Left lobe of liver (tissue), 2 donors: ENCODE results near the gene RNF25. TPM values are rescaled to one million over a fixed set of nuclear protein-coding genes. Genes with fewer than 3 reads are reported as not detected.
A peak's percentile ranks its signal among the peaks of the same experiment; 100 is the strongest.

ENCODE experiments used
- ATAC-seq: fragments of 200-7000 bp; cut with Tn5 transposase; one replicate; pipeline ENCODE4 v1.9.1; 2020; ENCODE audit warnings: mild to moderate bottlenecking, moderate library complexity
- DNase-seq: peaks from one replicate; pipeline ENCODE4 v3.0.0-alpha.2; 2020; ENCODE audit warnings: low spot score
- total RNA-seq: library from RNA; stranded (reverse); gene quantifications from one replicate; pipeline ENCODE4 v1.2.1, GENCODE V29; 2021
- donor health status: DM: no; HTN: no; CAD: no; lungs with moderate emphysema.
- donor health status: DM: no; HTN: yes; CAD: no.

The RNF25 gene, protein sequence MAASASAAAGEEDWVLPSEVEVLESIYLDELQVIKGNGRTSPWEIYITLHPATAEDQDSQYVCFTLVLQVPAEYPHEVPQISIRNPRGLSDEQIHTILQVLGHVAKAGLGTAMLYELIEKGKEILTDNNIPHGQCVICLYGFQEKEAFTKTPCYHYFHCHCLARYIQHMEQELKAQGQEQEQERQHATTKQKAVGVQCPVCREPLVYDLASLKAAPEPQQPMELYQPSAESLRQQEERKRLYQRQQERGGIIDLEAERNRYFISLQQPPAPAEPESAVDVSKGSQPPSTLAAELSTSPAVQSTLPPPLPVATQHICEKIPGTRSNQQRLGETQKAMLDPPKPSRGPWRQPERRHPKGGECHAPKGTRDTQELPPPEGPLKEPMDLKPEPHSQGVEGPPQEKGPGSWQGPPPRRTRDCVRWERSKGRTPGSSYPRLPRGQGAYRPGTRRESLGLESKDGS
- 9.0 TPM for total RNA-seq

DNA sequence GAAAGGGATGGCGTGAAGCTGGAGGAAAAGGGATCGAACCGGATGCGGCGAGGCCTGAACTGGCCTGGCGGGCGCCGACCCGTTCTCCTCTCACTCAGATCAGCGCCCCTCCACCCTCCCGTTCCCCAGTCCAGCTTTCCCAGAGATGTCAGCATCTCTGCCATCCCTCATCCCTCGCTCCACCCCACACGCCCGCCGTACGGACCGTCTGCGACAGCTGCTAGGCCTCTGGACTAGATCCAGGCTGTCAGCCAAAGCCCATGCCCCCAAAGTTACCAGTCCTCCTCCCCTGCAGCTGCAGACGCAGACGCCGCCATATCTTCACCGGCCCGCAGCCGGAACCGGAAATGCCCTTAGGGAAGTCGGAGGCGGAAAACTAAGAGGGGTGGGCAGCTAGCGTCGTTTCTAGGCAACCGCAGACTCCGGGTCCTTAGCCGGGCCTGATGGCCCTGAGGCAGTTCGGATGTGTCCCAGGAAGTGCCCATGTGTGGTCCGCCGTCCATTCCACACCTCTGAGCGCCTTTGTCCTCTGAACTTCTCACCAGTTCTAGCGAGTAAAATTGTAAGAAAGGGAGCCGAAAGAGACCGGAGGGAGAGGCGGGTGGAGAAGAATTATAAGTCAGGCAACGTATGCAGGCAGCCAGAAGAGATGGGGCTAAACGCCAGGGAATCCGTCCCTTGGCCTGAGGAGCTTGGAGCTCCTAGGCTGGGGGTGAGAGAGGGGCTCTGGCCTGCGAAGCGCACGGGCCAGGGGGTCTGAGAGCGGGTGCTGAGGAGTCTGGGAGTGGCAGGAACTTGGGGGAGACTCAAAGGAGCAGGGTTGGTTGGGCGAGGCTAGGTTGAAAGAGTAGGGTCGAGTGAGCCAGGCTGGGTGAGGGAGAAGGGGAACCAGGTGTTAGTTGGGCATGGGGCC, at the start of gene RNF25, which contains the start of gene STK36:
RNF25 (minus strand) TSS at position 349 of the 913 bp plus-strand sequence; CDS start at position 317, 32 bp downstream.
STK36 (plus strand) TSS at position 433 of the 913 bp plus-strand sequence. CDS start 744 bp downstream, outside the sequence.
- DNase-seq (peak; percentile 87), ATAC-seq (peak; percentile 98)

DNA sequence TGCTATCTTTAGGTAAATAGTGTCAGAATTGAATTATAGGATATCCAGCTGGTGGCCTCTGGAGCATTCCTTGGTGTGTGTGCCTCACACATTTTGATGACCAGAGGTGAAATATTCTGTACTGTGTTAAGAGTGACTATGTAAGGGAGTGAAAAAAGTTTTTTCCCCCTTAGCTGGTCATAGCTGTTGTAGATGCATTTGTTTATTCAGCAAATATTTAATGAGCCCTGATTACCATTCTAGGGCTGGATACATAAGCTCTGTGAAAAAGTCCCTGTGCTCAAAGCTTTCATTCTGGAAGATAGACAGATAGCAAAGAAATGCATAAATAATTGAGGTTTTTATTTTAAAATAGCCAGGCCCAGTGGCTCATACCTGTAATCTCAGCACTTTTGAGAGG, 49.7 kb upstream of the RNF25 start:
- ATAC-seq = peak; percentile 24

DNA sequence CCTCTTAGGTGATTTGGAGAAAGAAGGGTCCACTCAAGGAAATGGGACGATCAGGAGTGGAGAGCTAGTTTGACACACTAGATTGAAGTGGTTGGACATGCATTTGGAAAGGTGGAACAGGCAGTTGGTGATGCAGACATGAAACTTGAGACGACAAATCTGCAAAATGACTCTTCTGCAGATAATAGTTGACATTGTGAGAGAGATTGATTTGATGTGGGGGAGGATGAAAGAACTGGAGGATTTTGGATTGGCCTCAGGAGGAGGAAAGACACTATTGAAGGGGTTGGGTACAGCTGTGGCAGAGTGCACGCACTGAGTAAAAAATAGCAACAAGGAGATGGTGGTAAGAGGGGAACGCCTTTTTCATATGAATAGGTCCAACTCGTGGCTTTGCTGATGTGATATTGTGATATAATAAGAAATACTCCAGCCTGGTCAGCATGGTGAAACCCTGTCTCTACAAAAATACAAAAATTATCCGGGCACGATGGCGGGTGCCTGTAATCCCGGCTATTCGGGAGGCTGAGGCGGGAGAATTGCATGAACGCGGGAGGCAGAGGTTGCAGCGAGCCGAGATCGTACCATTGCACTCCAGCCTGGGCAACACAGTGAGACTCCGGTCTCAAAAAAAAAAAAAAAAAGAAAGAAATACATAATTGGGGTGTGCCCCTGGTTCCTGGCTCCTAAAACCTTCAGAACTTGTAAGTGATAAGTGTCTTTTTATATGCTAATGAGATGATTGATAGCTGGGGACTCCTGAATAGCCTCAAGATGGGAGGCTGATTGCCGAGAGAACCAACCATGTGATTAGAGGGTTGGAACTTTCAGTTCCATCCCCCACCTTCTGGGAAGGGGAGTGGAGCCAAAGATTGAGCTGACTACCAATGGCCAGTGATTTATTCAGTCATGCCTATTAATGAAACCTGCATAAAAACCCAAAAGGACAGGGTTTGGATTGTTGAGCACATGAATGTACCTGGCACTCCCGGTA, 48.5 kb upstream of the RNF25 start:
- DNase-seq (no peak), ATAC-seq (no peak)

More for the DNA sequence above, 49.7 kb upstream of the RNF25 start:
- no peak for DNase-seq

DNA sequence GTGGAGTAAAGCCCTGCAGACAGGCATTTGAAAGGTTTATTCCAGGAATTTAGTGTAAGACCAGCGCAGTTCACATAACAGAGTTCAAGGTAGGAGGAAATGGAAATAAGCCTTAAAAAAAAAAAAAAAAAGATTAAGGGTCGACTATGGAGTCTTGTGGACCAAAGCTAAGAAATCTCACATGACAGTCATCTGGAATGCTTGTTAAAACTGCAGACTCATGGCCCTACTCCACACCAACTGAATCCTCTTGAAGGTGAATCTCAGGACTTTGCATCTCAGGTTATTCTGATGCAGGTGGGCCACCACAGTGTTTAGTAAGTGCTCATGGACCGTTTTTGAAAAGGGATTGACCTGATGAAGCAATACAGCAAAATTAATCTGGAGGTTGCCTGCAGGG, 47.7 kb upstream of the RNF25 start:
- ATAC-seq (no peak), DNase-seq (no peak)

DNA sequence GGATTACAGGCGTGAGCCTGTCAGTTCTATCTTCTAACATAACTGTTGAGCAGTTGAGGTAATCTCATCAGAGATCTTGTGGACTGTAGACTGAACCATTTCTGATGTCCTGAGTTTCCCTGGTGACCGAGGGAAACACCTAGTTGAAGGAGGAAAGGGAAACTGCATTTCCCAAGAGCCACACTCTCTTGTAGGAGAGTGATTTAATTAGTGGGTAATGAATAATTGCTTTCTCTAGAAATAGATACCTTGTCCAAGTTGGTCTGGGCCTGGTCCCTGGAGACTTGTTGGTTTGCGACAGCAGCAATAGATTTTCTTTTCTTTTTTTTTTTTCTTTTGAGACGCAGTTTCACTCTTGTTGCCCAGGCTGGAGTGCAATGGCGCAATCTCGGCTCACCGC, 46.3 kb upstream of the RNF25 start:
- DNase-seq = no peak

DNA sequence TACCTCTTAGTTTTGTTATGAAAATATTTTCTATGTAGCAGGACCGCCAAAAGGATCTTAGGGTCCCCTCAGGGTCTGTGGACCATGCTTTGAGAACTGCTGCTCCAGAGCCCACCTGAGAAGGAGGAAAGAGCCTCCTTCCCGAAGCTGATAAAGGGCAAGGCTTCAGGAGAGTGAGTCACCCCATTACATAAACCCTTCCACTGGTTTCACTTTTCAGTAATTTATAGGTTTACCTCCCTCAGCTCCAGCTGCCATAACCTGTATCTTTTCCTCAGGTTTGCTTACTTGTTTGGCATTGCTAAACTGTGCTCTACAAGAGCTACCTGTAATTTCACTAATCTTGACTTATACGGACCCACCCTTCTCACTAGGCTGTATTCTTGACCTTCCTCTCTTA, 45.5 kb upstream of the RNF25 start:
- no peak for ATAC-seq
- no peak for DNase-seq

More for the DNA sequence above, 46.3 kb upstream of the RNF25 start:
- no peak for ATAC-seq

DNA sequence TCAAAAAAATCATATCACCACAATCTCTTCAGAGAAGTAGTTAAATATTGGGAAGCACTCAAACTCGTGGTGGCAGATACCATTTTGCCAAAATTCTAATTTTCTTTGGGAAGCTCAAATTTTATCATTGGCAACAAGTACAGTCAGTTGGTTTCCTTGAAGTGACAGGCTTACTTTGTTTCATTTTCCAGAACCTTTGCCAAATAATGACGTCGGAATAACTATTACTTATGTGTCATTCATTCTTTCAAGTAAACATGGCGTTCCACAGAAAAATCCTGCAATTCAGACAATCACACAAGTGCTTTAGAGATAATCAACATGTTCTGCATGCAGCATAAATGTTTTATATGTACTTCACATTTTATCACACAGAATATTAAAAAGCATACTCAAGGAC, 44.3 kb upstream of the RNF25 start:
- DNase-seq (no peak), ATAC-seq (no peak)

DNA sequence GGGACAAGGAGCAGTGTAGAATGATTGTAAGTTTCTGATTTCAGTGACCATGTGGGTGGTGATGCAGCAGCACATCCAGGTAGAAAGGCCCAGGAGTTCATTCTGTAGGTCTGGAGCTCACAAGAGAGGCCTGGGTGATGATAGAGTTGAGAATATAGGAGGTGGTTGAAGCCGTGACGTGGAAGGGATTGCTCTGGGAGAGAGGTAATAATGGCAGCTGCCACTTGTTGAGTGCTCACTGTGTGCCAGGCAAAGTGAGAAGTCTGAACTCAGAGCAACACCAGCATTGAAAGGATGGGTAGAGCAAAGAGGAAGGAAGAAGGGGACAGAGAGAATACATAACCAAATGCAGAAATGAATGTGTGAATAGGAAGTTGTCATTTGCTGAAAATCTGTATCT, 42.1 kb upstream of the RNF25 start:
- DNase-seq = no peak
- ATAC-seq = no peak

DNA sequence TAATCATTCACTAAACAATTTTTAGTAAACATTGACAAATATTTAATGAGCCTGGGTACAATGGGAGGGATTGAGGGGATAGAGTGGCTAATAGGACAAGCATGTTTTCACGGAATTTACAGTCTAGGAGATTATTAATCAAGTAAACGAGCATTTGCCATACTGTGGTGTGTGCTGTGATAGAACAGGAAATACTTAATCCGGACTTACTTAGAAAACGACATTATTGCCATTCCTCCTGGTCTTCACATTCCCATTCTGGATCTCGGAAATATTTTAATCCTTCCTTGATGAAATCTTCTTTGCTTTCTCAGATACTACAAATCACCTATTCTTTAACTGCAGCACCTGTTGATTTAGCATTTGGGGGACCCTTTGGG, 39.7 kb upstream of the RNF25 start:
- no peak for ATAC-seq
- no peak for DNase-seq

DNA sequence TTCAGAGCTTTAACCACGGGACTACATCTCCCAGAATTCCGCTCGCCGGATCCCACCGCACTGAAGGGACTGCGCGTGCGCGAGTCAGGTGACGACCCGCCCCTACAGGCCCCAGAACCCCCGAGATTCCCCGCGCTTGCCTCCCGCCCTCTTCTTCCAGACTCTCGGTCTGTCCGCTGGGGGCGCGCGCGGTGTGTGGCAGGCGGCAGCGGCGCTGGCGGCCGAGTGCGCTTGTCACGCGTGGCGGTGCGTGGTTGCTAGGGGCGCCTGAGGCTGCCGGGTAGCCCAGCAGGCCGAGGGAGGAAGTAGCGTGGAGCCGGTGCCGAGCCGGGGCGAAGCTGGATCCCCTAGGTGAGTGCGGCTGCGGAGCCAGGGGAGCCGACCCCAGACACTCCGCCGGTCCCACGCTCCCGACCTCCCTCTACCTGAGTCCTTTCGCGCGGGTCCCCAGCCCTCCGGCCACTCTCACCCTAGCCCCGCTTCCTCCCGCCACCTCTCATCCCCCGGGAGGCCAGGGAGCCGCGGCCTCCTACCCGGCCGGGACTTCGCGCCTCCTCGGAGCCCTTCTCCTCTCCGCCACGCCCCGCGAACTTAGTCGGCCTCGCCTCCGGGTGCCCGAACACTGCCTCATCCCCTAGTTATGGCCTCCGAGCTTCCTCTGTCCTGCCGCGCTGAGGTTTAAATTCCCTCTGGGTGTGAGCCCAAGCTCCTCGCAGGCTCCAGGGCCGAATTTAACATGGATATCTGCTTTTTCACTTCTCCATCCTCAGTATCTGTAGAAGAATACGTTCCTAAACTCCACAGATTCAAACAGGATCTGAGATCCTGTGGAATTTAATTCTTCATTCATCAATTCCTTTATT, 39.1 kb upstream of the RNF25 start, which contains the start of gene TTLL4:
TTLL4 (plus strand) TSS at position 149 of the 863 bp plus-strand sequence. CDS start 26,842 bp downstream, outside the sequence.
- DNase-seq = peak; percentile 98
- ATAC-seq = peak; percentile 98

DNA sequence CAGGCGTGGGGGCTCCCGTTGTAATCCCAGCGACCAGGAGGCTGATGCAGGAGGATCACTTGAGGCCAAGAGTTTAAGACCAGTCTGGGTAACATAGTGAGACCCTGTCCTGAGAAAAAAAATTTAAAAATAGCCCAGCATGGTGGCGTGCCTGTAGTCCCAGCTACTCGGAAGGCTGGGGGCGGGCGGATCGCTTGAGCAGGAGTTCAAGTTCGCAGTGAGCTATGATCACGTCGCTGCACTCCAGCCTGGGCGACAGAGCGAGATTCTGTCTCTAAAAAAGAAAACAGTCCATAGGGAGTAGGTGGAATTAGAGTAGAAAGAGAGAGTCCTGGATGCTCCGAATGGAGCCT, 38.5 kb upstream of the RNF25 start:
- ATAC-seq (no peak), DNase-seq (no peak)

DNA sequence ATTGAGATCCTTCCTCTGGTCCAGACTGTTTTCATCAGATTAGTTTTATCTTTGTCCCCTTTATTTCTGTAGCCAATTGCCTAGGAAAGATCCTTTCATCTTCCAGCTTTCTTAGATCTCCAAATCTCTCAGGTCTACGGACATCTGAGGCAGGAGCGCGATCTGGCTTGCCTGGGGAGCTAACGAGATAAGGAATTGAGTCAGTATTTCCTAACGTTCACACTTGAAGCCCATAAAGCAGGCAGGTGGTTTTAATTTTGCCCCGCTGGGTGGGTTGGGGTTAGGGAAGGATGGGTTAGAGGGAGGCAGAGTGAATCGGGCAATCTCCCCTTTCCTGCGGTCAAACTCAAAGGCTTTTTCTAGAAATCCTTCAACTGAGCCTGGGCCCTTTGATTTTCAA, 38.1 kb upstream of the RNF25 start:
- ATAC-seq (no peak), DNase-seq (no peak)

DNA sequence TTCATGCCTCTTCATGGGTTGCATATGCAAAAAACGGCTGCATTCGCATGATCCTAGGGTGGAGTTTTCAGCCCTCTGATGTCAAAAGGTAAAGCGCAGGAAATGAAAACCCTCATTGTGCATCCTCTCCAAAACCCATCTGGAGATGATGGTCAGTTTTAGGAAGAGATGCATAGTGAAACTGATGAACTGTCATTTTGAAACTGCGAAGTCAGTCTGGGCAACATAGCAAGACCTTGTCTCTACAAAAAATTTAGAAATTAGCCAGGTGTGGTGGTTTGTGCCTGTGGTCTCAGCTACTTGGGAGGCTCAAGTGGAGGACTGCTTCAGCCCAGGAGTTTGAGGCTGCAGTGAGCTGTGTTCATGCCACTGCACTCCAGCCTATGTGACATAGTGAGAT, 36.3 kb upstream of the RNF25 start:
- DNase-seq (no peak), ATAC-seq (no peak)

DNA sequence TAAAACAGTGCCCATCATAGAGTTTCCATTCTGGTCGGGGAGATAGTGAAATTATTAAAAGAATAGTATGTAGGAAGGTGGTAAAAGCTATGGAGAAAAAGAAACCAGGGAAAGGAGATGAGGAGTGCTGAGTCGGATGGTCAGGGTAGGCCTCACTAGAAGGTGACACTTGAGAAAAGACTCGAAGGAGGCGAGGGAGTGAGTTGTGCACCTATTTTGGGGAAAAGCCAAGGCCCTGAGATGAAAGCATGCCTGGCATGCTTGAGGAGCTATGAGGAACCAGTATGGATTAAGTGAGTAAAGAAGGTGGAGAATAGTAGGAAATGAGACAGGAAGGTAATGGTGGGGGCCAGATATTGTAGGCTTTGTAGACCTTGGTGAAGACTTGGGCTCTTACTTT, 31.5 kb upstream of the RNF25 start:
- no peak for ATAC-seq
- no peak for DNase-seq

DNA sequence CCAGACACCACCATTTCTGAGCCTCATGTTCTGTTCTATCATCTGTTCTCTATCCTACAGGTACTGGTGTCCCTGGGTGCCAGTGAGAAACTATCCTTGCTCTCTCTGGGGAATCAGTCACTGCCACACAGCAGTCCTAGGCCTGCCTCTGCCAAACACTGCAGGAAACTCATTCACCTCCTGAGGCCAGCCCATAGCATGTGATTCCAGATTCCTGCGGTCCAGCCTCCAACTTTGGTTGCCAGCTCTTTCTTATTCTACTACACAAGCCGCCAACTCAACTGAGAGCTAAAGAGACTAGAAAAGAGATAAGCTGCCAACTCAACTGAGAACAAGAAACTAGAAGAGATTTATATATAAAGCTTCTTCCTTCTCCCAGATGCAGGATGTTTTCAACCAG, 30.0 kb upstream of the RNF25 start:
- DNase-seq (no peak), ATAC-seq (no peak)

DNA sequence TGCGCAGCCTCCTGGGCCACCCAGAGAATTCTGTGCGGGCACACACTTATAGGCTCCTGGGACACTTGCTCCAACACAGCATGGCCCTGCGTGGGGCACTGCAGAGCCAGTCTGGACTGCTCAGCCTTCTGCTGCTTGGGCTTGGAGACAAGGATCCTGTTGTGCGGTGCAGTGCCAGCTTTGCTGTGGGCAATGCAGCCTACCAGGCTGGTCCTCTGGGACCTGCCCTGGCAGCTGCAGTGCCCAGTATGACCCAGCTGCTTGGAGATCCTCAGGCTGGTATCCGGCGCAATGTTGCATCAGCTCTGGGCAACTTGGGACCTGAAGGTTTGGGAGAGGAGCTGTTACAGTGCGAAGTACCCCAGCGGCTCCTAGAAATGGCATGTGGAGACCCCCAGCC, 27.1 kb upstream of the RNF25 start:
- ATAC-seq = no peak
- DNase-seq = no peak

DNA sequence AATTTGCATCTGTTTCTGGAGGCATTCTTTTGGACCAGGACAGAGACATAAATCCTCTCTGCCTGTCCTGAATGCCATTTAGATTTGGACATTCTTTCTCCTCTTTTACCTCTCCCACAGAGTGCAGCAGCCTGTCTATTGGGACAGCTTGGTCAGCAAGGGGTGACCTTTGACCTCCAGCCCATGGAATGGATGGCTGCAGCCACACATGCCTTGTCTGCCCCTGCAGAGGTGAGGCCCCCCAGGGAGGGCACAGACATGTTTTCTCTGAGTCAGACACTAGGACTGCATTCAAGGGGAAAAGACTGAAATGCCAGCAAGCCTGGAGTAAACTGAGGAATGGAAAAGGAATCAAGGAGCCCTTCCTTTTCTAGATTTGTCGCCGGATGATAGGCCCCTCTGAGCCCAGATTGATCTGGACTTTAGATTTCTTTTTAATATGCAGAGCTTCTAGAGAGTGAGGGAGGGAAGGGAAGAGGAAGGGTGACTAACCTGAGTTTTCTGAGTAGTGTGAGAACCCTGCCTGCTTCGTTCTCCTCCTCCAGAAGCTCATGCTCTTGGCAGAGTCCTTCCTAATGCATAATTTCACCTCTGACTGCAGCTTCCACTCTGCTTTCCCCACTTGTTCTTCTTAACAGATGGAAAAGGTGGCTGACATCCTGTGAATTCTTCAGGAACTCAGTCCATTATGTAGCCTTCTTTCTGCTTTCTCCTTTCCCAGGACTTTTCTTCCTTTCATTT, 22.8 kb upstream of the RNF25 start:
- no peak for DNase-seq
- no peak for ATAC-seq

DNA sequence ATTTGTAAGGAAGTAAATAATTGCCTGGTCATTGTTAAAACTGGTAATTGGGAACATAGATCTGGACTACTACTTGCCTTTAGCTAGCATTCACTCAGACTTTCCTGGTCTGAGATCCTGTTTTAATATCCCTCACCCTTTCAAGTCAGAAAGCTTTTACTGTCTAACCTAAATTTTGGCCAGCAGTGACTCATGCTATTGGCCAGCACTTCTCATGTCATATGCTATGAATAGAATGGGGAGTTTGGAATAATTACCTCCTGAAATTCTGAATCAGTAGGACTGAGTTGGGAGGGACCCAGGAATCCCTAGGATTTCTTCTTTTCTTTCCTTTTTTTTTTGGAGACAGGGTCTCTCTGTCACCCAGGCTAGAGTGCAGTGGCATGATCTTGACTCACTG, 19.4 kb upstream of the RNF25 start:
- ATAC-seq (no peak), DNase-seq (no peak)
